ENCODE results near the gene OSBPL9. TPM values are rescaled to one million over a fixed set of nuclear protein-coding genes. Genes with fewer than 3 reads are reported as not detected.
A peak's percentile ranks its signal among the peaks of the same experiment; 100 is the strongest.
"Not testable (repeated sequence)": the region's sequence is repeated elsewhere in the genome, so short reads cannot be mapped to it uniquely, and the experiment has no call there.

The OSBPL9 gene
- total RNA-seq, 1 donor from 2014 or later, result 52.3 TPM

DNA sequence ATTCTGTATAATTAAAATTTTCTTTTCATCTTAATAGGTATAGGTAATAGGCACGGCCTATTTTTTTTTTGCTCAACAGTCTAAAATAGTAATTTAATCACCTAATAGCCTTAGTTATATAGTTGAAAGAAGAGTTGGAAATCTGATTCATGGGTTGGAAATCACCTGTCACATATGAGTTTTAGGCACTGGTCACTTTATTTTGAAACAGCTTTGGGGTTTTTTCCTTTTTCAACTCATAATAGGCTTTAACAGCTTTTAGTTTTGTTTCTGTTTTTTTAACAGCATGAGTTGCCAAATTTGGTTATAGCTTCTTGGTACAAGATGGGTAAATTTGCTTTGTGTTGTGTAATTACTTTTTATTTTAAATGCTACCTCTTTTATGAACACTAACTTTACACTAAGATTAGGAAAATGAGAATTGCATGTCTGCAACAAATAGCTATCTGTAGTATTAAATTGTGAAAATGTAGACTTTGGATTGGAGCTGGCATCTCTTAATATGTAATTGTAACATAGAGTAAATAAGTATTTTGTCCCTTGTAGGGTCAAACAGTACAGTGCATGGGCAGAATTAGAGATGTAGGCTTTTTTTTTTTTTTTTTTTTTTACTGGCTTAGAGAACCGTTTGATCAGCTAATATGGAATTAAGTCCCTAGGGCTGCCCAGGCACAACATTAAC lies 109.8 kb downstream of the OSBPL9 start:
- DNase-seq, result no peak
- intact Hi-C loops (cut with micrococcal nuclease), result no loop called here
- no peak for ATAC-seq

DNA sequence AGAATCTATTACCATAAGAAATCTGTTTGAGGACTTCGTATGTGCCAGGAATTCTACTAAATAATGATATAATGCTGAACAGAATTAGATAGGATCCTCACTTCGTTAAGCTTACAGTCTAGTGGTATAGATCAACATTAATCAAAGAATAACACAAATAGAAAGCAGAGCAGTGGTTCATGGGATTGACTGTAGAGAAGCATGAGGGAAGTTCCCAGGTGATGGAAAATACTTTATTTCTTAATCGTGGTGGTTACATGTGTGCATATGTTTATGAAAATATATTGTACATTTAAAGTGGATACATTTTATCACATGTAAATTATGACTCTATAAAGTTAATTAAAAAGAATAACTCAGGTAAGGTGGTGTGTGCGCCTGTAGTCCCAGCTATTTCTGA lies 110.5 kb downstream of the OSBPL9 start:
- no peak for DNase-seq
- ATAC-seq, result no peak
- intact Hi-C loops (cut with micrococcal nuclease), result no loop called here

DNA sequence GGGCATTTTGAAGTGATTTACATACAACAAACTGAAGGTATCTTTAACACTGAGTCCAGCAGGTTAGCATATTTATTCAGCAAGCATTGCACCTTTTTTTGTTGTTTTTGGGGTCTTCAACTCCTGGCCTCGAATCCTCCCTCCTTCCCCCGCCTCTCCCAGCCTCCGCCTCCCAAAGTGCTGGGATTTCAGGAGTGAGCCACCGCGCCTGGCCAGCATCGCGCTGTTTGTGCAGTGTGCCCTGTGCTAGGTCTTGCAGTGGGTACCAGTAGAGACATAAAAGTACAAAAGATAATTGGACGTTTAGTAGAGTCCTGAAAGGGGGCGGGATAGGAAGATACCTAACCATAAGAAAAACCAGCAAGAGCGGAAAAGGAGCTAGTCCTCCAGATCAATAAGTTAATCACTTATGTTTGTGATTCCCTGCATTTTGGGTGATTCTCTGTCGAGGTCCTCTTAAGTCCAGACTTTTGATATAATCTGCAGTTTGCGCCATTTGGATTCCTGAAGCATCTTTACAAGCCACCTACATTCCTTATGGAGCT lies 111.8 kb downstream of the OSBPL9 start:
- no peak for DNase-seq
- ATAC-seq, result no peak
- intact Hi-C loops (cut with micrococcal nuclease), result no loop called here

DNA sequence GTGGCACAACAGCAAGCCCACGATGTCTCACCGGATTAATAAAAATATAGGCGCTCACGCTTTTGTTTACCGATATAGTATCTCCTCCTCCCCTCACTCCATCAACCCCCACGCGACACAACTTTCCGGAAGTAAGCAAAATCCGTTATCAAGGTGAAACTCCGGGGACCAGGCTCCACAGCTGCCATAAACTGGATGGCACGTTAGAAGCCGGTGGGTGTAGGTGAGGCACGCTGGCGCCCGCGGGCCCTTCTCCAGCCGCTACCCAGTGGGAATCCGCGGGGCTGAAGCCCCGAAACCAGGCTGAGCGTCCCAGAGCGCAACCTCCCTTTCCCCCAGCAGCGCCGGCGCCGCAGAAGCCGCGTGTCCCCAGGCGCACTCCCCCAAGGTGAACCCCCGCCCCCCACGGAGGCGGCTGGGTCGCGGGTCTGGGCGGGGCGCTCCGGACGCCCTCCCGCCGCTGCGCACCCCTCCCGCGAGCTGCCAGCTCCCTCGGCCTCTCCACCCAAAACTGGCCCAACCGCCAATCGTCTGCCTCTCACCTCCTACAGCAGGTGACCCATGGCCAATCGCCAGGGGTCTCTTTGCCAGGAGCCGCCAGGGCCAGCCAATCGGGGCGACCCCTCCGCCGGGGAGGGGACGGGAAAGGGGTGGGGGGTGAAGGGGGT lies 112.4 kb downstream of the OSBPL9 start:
- ATAC-seq (peak; percentile 96), DNase-seq (peak; percentile 94)
- intact Hi-C loops (cut with micrococcal nuclease), result no loop called here

DNA sequence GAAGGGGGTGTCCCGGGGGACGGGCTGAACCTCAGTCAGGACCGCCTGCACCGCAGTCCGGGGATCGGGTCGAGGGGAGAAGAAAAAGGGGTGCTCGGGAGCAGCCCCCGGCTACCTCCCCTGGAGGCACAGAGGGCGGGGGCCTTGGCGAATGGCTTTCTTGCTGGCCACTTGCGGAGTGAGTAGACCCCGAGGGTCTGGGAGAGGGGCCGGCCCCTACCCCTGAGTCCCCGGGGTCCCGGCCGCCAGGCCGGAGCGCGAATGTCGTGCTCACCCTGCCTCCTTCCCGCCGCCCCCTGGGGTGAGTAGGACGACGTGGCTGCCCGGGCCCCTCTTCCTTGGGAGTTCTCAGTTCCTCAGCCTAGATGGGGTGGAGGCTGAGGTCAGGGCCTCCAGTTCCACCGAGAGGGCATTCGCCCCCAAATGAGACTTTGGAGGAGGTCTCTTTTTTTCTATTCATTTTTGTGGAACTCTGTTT lies 113.0 kb downstream of the OSBPL9 start:
- intact Hi-C loops (cut with micrococcal nuclease), result loop anchor here (10.0 kb wide), 1 partner anchor 105 kb away; no protein-coding TSS in a partner anchor
- ATAC-seq, result peak; percentile 47

DNA sequence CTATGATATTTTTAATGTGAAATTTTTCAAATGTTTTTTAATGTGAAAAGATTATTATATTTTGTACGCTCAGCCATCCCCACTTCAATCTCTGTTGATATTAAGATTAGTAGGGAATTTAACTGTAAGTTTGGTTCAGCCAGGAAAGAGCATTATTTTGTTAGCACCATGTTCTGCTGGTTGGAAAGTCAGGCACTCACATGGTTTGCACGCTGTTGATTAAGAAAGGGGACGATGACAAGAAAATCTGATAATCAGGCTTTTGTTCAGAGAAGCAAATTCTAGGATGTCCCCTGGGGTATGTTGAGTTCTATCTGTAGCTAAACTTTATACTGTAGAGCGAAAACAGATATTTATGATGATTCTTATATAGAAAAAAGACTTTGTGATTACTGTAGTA lies 115.1 kb downstream of the OSBPL9 start:
- intact Hi-C loops (cut with micrococcal nuclease), result loop anchor here (10.0 kb wide), 1 partner anchor 107 kb away; no protein-coding TSS in a partner anchor
- DNase-seq (no peak), ATAC-seq (no peak)

More for the DNA sequence above, 113.0 kb downstream of the OSBPL9 start:
- no peak for DNase-seq

DNA sequence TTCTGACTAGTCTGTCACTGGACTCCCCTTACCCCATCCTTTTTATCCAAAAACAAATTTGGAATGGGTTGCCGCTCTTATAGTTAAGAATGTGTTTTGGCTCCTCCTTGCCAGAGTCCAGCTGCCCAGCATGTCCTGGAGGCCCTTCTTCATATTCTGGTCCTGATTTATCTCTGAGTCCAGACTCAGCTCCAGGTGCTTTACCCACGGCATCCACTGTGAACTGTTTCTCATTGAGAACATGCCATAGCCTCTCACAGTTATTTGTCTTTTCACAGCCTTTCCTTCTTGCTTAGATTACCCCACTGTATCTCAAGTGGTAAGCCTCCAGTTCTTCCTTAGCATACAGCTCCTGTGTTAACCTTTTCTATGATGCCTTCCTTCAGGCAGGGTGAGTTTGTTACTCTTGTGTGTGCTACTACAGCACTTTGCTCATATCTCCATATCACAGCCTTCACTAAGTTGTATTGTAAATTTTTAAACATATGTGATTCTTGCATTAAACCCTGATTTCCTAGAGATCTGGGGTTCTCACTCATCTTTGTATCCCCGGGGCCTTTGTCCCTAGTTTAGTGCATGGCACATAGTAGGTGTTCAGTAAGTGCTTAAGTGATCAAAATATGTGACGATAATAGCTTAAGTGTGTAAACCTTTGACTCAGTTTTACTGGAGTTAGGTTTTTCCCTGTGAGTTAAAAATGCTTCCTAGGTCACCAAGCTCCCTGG lies 116.0 kb downstream of the OSBPL9 start:
- ATAC-seq (no peak), DNase-seq (no peak)
- intact Hi-C loops (cut with micrococcal nuclease), result loop anchor here (10.0 kb wide), 1 partner anchor 108 kb away; no protein-coding TSS in a partner anchor

GRCh38 chr1:51733426-51733774 lies 116.5 kb downstream of the OSBPL9 start:
- intact Hi-C loops (cut with micrococcal nuclease), result loop anchor here (10.0 kb wide), 1 partner anchor 109 kb away; no protein-coding TSS in a partner anchor

DNA sequence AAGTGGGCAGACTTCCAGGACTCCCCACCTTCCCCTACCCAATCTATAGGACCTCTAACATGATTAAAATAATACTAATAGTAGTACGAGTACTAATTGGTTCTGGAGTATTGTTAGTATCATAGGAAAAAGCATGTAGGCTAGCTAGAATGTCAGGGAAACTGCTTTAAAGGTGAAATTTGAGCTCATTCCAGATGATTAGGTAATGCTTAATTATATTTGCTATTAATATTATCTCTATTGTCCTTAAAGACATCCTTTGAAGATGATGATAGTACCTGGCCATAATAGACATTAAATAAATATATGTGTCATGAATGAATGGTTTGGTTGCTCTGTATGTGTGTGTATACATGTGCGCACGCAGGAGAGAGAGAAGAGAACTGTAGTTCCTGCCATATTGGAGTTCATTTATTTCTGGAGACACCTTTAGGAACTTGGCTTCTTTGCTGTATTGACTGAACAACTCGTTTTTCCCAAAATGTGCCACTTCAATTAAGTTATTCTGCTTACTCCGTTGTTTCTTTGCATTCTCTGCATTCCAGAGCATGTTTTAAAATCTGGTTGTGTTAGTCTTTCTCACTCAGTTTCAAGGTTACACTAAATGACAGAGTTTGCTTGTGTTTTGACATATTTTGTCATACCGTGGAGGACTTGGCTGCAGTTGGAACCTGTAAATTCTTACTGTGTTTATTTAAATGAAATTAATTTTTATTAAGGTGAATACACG lies 117.1 kb downstream of the OSBPL9 start:
- no peak for DNase-seq
- intact Hi-C loops (cut with micrococcal nuclease), result loop anchor here (10.0 kb wide), 1 partner anchor 109 kb away; no protein-coding TSS in a partner anchor
- ATAC-seq, result no peak

More at GRCh38 chr1:51733426-51733774, 116.5 kb downstream of the OSBPL9 start:
- peak; percentile 25 for DNase-seq
- ATAC-seq, result not testable (repeated sequence)

DNA sequence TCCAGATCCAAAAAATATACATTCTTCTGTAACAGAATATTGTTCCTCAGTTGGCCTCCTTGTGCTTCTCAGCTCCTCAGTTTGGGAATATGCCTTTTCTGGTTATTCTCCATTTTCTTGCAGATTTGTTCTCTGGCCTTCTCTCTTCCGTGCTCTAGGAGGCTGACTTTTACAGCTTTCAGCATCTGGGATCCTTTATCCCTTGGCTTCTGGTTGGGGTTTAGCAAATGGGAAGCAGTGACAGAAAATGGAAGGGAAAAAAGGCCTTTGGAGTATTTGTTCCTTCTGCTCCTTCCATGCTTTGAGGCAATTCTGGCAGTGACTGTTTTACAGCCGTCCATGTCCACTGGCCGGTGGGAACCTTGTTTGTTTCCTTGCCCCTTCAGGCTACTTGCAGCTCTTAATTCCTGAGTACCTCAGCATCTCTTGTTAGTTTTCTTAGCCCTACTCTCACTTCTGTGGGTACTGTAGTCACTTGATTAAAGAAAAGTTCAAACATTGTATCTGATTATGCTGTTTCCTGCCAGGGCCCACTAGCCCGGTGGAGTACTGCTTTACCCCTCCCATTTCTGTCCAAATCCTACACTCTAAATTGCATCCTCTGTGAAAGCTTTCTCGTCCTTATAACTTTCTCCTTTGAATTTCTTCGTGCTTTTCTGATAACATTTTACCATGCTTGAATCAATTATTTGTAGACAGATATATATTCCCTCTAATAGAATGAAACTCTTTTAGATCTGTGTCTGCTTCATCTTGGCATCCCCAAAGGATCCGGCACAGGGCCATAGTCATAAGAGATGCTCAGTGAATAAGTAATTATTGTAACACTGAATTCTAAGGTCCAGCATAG lies 118.2 kb downstream of the OSBPL9 start:
- intact Hi-C loops (cut with micrococcal nuclease), result loop anchor here (10.0 kb wide), 1 partner anchor 110 kb away; no protein-coding TSS in a partner anchor
- ATAC-seq, result peak; percentile 30
- no peak for DNase-seq

DNA sequence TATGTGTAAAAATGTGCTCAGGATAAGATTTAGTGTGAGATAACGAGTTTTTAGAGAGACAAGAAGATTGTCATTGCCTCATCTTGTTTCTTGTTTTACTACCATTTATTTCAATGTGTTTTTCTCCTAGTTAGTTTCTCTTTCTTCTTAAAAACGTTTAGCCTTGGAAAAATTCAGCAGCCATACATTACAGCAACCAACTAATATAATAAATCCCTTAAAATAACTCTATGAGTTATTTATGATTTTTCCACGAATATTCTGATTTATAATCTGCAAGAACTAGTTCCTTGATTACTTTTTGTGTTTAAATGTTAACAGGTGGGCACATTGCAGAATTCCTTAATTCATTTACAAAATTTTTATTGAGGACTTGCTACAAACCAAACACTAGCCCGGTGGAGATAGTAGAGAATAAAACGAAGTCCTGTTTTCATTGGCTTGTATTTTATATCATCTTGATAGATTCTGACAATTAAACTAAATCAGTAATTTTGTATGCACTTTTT lies 118.9 kb downstream of the OSBPL9 start:
- intact Hi-C loops (cut with micrococcal nuclease), result loop anchor here (10.0 kb wide), 1 partner anchor 111 kb away; no protein-coding TSS in a partner anchor
- ATAC-seq (no peak), DNase-seq (no peak)

GRCh38 chr1:51736702-51737101 lies 119.8 kb downstream of the OSBPL9 start:
- intact Hi-C loops (cut with micrococcal nuclease), result loop anchor here (10.0 kb wide), 1 partner anchor 112 kb away; no protein-coding TSS in a partner anchor
- DNase-seq, result no peak
- peak; percentile 40 for ATAC-seq

GRCh38 chr1:51738681-51739080 lies 121.8 kb downstream of the OSBPL9 start:
- ATAC-seq (no peak), DNase-seq (no peak)
- intact Hi-C loops (cut with micrococcal nuclease), result loop anchor here (10.0 kb wide), 1 partner anchor 114 kb away; no protein-coding TSS in a partner anchor

- no peak for DNase-seq
These were observed 123.8 kb downstream of the OSBPL9 start for GRCh38 chr1:51740652-51741051.

DNA sequence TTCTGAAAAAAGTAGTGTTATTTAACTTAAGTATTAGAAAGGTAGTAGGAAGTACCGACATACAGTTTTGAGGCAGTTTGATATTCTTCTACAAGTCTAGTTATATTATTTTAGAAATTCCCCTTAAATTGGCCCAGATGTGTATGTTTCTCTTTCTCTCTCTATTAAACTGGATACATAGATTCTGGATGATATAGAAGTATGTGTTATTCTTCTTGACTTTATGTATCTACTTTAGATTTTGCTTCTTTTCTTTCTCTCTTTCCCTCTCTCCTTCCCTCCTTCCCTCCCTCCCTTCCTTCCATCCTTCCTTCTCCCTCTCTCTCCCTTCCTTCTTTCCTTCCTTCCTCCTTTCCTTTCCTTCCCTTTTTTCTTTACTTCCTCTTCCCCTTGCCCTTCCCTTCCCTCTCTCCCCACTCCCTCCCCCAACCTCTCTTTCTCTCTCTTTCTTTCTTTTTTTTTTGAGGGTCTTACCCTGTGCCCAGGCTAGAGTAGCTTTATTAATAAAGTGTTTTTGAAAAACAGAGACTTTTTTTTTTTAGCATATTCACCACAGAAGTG lies 124.3 kb downstream of the OSBPL9 start:
- intact Hi-C loops (cut with micrococcal nuclease), result no loop called here

More at GRCh38 chr1:51740652-51741051, 123.8 kb downstream of the OSBPL9 start:
- no peak for ATAC-seq
- intact Hi-C loops (cut with micrococcal nuclease), result no loop called here

DNA sequence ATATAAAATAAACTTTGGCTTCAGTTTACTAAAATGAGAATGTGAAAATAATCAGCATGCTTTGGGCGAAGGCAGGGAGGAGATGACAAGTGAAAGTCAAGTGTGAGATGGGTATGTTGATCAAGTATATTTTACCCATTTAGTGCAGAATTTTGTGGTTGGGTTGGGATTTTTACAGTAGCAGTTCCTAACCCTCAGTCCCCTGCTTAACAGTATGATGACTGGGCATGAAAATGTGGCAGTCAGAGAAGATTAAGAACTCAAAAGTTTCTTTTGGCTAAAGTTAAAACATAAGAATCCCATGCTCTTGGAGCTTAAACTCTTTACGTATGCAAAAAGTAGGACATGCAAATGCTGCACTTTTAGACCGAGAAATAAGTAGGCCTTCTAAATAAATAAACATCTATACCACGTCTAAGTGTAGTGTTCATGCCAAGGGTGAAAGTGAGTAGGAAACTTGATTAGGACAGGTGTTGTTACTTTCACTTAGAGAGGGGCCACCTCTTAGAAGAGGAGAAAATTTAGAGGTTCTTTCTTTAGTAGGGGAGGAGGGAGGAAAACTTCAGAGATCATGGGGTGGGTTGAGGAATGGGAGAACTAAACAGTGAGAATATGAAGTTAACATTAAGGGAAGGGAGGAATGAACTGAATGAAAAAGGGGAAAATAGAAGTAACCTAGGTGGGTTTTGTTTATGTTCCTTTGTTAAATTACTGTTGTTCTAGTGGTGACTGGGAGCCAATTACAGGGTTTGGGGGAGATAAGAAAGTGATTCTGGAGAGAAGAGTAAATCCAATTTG lies 127.8 kb downstream of the OSBPL9 start:
- intact Hi-C loops (cut with micrococcal nuclease), result no loop called here
- ATAC-seq, result peak; percentile 29
- no peak for DNase-seq

More for the DNA sequence above, 124.3 kb downstream of the OSBPL9 start:
- ATAC-seq (no peak), DNase-seq (no peak)

DNA sequence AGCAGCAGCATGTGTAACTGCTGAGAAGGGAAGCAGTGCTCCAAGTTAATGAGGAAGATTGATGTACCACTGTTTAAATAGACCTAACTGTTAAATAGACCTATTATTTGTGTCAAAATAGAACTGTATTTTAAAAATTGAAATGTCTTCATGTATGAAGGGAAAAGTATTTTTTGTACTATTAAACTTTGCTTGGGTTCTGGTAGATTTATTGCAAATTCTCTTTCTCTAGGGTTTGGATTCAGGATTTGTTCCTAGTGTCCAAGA lies 128.3 kb downstream of the OSBPL9 start:
- intact Hi-C loops (cut with micrococcal nuclease), result no loop called here
- DNase-seq, result no peak

More for the DNA sequence above, 128.3 kb downstream of the OSBPL9 start:
- no peak for ATAC-seq

Measured in left ventricle myocardium superior (tissue), 1 donor.